Hepatocyte (in vitro differentiated cells): ENCODE results near the gene CLIC2.

Experiments used
- EZH2 ChIP-seq: fragments of 200-600 bp; sonication (generic); IDR thresholded peaks from 2 replicates; pipeline ENCODE4 v1.6.1; 2016; ENCODE audit warnings: antibody characterized with exemption, mild to moderate bottlenecking, borderline replicate concordance
- EZH2phosphoT487 ChIP-seq: fragments of 200-600 bp; sonication (generic); IDR thresholded peaks from one replicate; pipeline ENCODE4 v1.6.1; 2018; ENCODE audit warnings: antibody characterized with exemption, mild to moderate bottlenecking, low read depth, moderate library complexity; ENCODE audit not compliant: unreplicated experiment, severe bottlenecking
- TF ChIP-seq, protein P1 (sequence below): fragments of 200-600 bp; sonication (generic); IDR thresholded peaks from 2 replicates; pipeline ENCODE4 v1.5.1; 2016; ENCODE audit warnings: antibody characterized with exemption, mild to moderate bottlenecking; ENCODE audit not compliant: poor library complexity

DNA sequence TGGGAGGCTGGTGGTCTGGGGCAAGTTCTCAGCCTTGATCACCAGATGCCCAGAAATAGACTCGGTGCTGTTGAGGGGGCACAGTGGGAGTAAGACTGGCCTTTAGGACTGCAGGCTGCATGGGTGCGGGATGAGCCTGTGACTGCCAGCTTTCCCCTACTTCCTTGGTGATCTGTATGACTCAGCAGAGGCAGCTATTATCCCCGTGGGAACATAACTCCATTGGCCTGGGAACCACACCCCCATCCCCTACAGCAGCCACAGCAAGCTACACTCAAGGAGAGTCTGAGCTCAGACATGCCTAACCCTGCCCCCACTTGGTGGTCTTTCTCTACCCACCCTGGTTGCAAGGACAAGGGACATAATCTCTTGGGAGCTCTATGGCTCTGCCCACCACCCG lies 20.6 kb downstream of the CLIC2 start:
- TF ChIP-seq, protein P1, sequence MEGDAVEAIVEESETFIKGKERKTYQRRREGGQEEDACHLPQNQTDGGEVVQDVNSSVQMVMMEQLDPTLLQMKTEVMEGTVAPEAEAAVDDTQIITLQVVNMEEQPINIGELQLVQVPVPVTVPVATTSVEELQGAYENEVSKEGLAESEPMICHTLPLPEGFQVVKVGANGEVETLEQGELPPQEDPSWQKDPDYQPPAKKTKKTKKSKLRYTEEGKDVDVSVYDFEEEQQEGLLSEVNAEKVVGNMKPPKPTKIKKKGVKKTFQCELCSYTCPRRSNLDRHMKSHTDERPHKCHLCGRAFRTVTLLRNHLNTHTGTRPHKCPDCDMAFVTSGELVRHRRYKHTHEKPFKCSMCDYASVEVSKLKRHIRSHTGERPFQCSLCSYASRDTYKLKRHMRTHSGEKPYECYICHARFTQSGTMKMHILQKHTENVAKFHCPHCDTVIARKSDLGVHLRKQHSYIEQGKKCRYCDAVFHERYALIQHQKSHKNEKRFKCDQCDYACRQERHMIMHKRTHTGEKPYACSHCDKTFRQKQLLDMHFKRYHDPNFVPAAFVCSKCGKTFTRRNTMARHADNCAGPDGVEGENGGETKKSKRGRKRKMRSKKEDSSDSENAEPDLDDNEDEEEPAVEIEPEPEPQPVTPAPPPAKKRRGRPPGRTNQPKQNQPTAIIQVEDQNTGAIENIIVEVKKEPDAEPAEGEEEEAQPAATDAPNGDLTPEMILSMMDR: no peak
- TF ChIP-seq EZH2phosphoT487: no peak
- TF ChIP-seq EZH2: no peak
